Left lung (tissue), 10 donors: ENCODE measurements around the gene R3HDM4. TPM values are rescaled to one million over a fixed set of nuclear protein-coding genes. Genes with fewer than 3 reads are reported as not detected.

ENCODE experiments used
- ATAC-seq: fragments of 200-7000 bp; cut with Tn5 transposase; one replicate; pipeline ENCODE4 v1.9.1; 2020; ENCODE audit warnings: moderate library complexity
- DNase-seq, 4 donors: peaks; one replicate each; pipeline ENCODE4 v3.0.0-alpha.2; 2013 to 2020
- H3K27ac ChIP-seq, 2 donors: fragments of 200-600 bp; sonication (generic) in 1 of 2; one replicate each; pipeline versions ENCODE4 v1.5.0 to v1.8.0; 2020 to 2021
- H3K27me3 ChIP-seq, 2 donors: fragments of 200-600 bp; sonication (generic) in 1 of 2; one replicate each; pipeline versions ENCODE4 v1.5.0 to v1.8.0; 2020 to 2021
- H3K36me3 ChIP-seq, 2 donors: fragments of 200-600 bp; sonication (generic) in 1 of 2; one replicate each; pipeline versions ENCODE4 v1.5.0 to v1.8.0; 2020 to 2021
- H3K4me1 ChIP-seq, 2 donors: fragments of 200-600 bp; one replicate each; pipeline ENCODE4 v1.8.0; 2021
- H3K4me3 ChIP-seq, 2 donors: fragments of 200-600 bp; sonication (generic) in 1 of 2; one replicate each; pipeline versions ENCODE4 v1.5.0 to v1.8.0; 2020 to 2021; ENCODE audit warnings: mild to moderate bottlenecking in 1 of 2
- H3K9me3 ChIP-seq, 2 donors: fragments of 200-600 bp; sonication (generic) in 1 of 2; one replicate each; pipeline versions ENCODE4 v1.5.0 to v1.8.0; 2020 to 2021
- CTCF ChIP-seq, 2 donors: fragments of 200-600 bp; sonication (generic) in 1 of 2; IDR thresholded peaks; one replicate each; pipeline versions ENCODE4 v1.5.0 to v1.8.0; 2021; ENCODE audit warnings: antibody characterized with exemption in 2 of 2
- intact Hi-C, 2 donors: fragments of 100-400 bp; cut with DNase I; formaldehyde crosslinking; loops; one replicate each; pipeline versions ENCODE4 v1.11.2 to v1.14.2; 2022
- polyA plus RNA-seq, 6 donors: library from polyadenylated mRNA; unstranded; fragments of 120-200 nt; gene quantifications; one replicate each; pipeline ENCODE4 v1.2.1, GENCODE V29; 2013; ENCODE audit not compliant: insufficient read length in 6 of 6
- total RNA-seq, 2 donors: library from RNA; stranded (reverse); fragmentation: NEBNext Ultra II Directional; extraction: Animal tissue kit (Norgen Biotek cat#: 25700); gene quantifications; one replicate each; pipeline ENCODE4 v1.2.1, GENCODE V29; 2021
- donor health status: DM: no; HTN: yes; CAD: no.
- donor health status: DM: no; HTN: no; CAD: no.

Gene R3HDM4
- total and polyA plus RNA-seq, 8 donors, result 28.8 to 66.3 (median 39.0) TPM

GRCh38 chr19:901216-902092 is 11.6 kb downstream of the R3HDM4 start:
- ATAC-seq (no peak), DNase-seq (no peak)
- no peaks in the 10 kb centered on the region for H3K27me3 ChIP-seq
- peaks cover 0 to 9% of the 10 kb centered on the region in 2 donors for H3K4me1 ChIP-seq
- TF ChIP-seq CTCF (IDR thresholded peaks at IDR 0.05), result no peak
- H3K9me3 ChIP-seq, result no peaks in the 10 kb centered on the region
- no peak overlapping the region for H3K27ac ChIP-seq
- H3K36me3 ChIP-seq, result peaks cover 0 to 64% of the 10 kb centered on the region in 2 donors
- intact Hi-C loops, result no loop called here
- no peak overlapping the region for H3K4me3 ChIP-seq

GRCh38 chr19:900302-901111 is 12.5 kb downstream of the R3HDM4 start:
- Histone ChIP-seq H3K4me3 (no peak overlapping the region), H3K27ac (no peak overlapping the region), H3K27me3 (no peaks in the 10 kb centered on the region), H3K36me3 (peaks cover 0 to 68% of the 10 kb centered on the region in 2 donors), H3K4me1 (peaks cover 0 to 7% of the 10 kb centered on the region in 2 donors), H3K9me3 (no peaks in the 10 kb centered on the region)
- no peak for TF ChIP-seq CTCF (IDR thresholded peaks at IDR 0.05)
- ATAC-seq, result peak; percentile 11
- intact Hi-C loops, result no loop called here
- DNase-seq, result peak in 1 of 4 donors; percentile 68

DNA sequence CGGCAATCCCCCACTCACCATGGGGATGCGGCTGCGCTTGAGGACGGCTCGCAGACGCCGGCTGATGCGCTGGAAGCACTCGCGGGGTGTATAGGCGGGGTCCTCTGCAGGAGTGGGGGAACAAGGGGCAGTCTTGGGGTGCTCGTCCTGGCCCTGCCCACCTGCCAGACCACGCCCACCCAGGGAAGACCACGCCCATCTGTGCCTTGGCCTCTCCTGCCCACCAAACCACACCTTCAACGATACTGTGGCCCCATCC is 13.0 kb downstream of the R3HDM4 start:
- no peak for ATAC-seq

DNA sequence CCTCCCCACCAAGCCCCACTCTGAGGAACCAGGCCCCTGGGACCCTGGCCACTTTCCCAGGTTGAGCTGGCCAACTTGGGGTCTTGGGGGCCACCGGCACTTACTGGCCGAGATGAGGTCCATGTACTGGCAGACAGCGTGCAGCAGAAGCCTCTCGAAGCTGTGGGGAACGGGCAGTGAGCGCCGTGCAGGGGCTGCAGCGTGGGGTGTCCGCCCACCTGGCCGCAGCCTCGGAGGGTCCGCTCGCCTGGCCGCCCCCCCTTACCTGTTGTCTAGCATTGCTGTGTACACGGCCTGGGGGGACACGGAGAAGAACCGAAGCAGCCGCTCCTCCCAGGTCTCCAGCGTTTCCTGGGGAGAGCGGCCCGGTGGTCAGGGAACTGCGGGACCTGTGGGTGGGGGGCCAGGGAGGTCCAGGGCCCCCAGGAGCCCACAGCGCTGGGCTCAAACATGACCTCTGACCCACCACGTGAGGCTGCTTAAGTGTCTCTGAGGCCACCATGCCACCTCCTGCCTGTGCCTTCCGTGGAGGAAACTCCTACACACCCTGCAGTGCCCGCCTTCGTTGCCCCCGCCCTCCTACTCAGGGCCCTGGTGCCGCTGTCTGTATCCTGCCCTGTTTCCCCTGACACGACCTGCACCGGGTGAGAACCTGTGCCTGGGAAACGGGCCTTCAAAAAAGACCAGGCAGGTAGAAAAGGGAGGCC is 13.5 kb downstream of the R3HDM4 start:
- ATAC-seq, result no peak
- H3K9me3 ChIP-seq, result no peaks in the 10 kb centered on the region
- no peaks in the 10 kb centered on the region for H3K27me3 ChIP-seq
- TF ChIP-seq CTCF (IDR thresholded peaks at IDR 0.05), result no peak
- no peak overlapping the region for H3K27ac ChIP-seq
- intact Hi-C loops, result no loop called here
- peaks cover 0 to 65% of the 10 kb centered on the region in 2 donors for H3K36me3 ChIP-seq
- no peak overlapping the region for H3K4me3 ChIP-seq
- DNase-seq, result no peak
- H3K4me1 ChIP-seq, result peaks cover 0 to 7% of the 10 kb centered on the region in 2 donors

More for the DNA sequence above, 13.0 kb downstream of the R3HDM4 start:
- no peak for DNase-seq
- no peak overlapping the region for H3K4me3 ChIP-seq
- H3K27ac ChIP-seq, result no peak overlapping the region
- H3K4me1 ChIP-seq, result peaks cover 0 to 7% of the 10 kb centered on the region in 2 donors
- no peaks in the 10 kb centered on the region for H3K27me3 ChIP-seq
- peaks cover 0 to 68% of the 10 kb centered on the region in 2 donors for H3K36me3 ChIP-seq
- intact Hi-C loops, result no loop called here
- H3K9me3 ChIP-seq, result no peaks in the 10 kb centered on the region
- no peak for TF ChIP-seq CTCF (IDR thresholded peaks at IDR 0.05)
